ENCODE results near the gene MRGPRF. TPM values are rescaled to one million over a fixed set of nuclear protein-coding genes. Genes with fewer than 3 reads are reported as not detected.

MRGPRF gene
- total and polyA plus RNA-seq, 2 of the 8 experiments (the other 6 are each of a cell fraction or from before 2014, with no cell fraction given) = 7.5 to 11.0 TPM

- Histone ChIP-seq H2BK15ac (ENCODE audit: low read length) (no peak overlapping the region), H3K23ac (ENCODE audit: insufficient read length) (no peak overlapping the region), H3K36me3 (ENCODE audit: control insufficient read depth in 2 of 4, insufficient read depth in 4 of 4, low read length in 3 of 4) (no peaks in the 10 kb centered on the region), H3K18ac (ENCODE audit: extremely low read depth, low read length) (no peak overlapping the region), H3K27ac (ENCODE audit: low read depth, low read length) (no peak overlapping the region), H2BK12ac (ENCODE audit: low read depth, low read length) (0 out of 2 replicates have a peak overlapping the region, but pooled peaks have one; percentile 42), H3K14ac (ENCODE audit: insufficient read length) (no peak overlapping the region), H3K9me3 (ENCODE audit: insufficient read depth in 2 of 2, low read depth in 1 of 2, low read length in 1 of 2) (no peaks in the 10 kb centered on the region), H2BK20ac (ENCODE audit: low read length) (no peak overlapping the region), H3K9ac (replicated peaks in 1 of 4; ENCODE audit: extremely low read depth in 1 of 4, low read depth in 3 of 4, low read length in 3 of 4) (no peak overlapping the region), H3K79me1 (ENCODE audit: low read depth, low read length) (no peaks in the 10 kb centered on the region), H2AK5ac (ENCODE audit: low read depth, low read length) (no peak overlapping the region), H4K5ac (ENCODE audit: insufficient read length, low read depth, low read length) (no peak overlapping the region), H3K4me3 (ENCODE audit: extremely low read depth in 1 of 4, insufficient read depth in 2 of 4, low read depth in 3 of 4, low read length in 4 of 4) (no peak overlapping the region), H3K4me1 (replicated peaks in 1 of 4; ENCODE audit: control insufficient read depth in 3 of 4, insufficient read depth in 4 of 4, low read length in 3 of 4) (peaks cover 0 to 15% (median 6%) of the 10 kb centered on the region in 4 experiments; a peak in 5 of 7 replicates), H3K23me2 (ENCODE audit: low read depth, low read length) (no peaks in the 10 kb centered on the region), H3K4ac (replicated peaks; ENCODE audit: insufficient read length, low read depth, low read length) (no peak overlapping the region), H3K56ac (replicated peaks; ENCODE audit: insufficient read length, low read depth, low read length) (no peak overlapping the region), H2BK120ac (replicated peaks; ENCODE audit: low read depth, low read length) (no peak overlapping the region), H3K27me3 (replicated peaks in 1 of 4; ENCODE audit: control insufficient read depth in 3 of 4, extremely low read depth in 1 of 4, insufficient read depth in 3 of 4, low read length in 3 of 4) (no peaks in the 10 kb centered on the region), H4K91ac (replicated peaks; ENCODE audit: insufficient read length, low read length) (no peak overlapping the region), H2AFZ (ENCODE audit: low read length) (0 out of 2 replicates have a peak overlapping the region, but pooled peaks have one; percentile 16), H3K4me2 (ENCODE audit: insufficient read depth in 1 of 2, low read depth in 2 of 2, low read length in 2 of 2) (no peak overlapping the region), H3K79me2 (ENCODE audit: control insufficient read depth in 1 of 2, insufficient read depth in 2 of 2, low read length in 2 of 2) (no peaks in the 10 kb centered on the region), H4K20me1 (replicated peaks in 1 of 2; ENCODE audit: control insufficient read depth in 1 of 2, insufficient read depth in 2 of 2, low read length in 2 of 2) (no peaks in the 10 kb centered on the region), H2BK5ac (ENCODE audit: low read depth, low read length) (0 out of 2 replicates have a peak overlapping the region, but pooled peaks have one; percentile 21), H4K8ac (ENCODE audit: extremely low read depth, insufficient read depth, low read length) (peak overlapping the region; percentile 31; the same call in 1 of the 2 replicates)
- CTCF ChIA-PET (ENCODE audit: partially characterized antibody) = interaction anchor here (0.6 to 2.6 kb wide), 14 partner anchors 9 to 757 kb away, joined by 3 to 9 read pairs (median 4); no protein-coding TSS in a partner anchor
- DNase-seq (ENCODE audit: low read depth in 1 of 2, low spot score in 2 of 2) = no peak
- POLR2A ChIA-PET (ENCODE audit: partially characterized antibody) = interaction anchor here (1.0 kb wide), 1 partner anchor 18 kb away, joined by 3 read pairs; no protein-coding TSS in a partner anchor
- 79% methylated on average over 30 of the region's 30 CpGs; no CpG with 5 or more reads in 1 of the 2 experiments for WGBS, 2 experiments (ENCODE audit: extremely low coverage in 1 of 2, insufficient coverage in 1 of 2, insufficient read length in 1 of 2, insufficient replicate concordance in 2 of 2, low coverage in 1 of 2, low lambda C conversion rate in 2 of 2, missing lambda C conversion rate in 1 of 2)
- no peak for FAIRE-seq
- TF ChIP-seq FOSL1 (IDR thresholded peaks at IDR 0.05; ENCODE audit: insufficient read depth, low read depth, low read length) (no peak), MAFK (IDR thresholded peaks at IDR 0.05; ENCODE audit: low read depth, low read length) (no peak), POLR2A (IDR thresholded peaks at IDR 0.05; ENCODE audit: control extremely low read depth in 1 of 2, low read depth in 2 of 2, low read length in 2 of 2) (no peak), USF2 (IDR thresholded peaks at IDR 0.05; ENCODE audit: low read length) (no peak), SIN3A (conservative IDR thresholded peaks at IDR 0.05 in 1 of 2, IDR thresholded peaks at IDR 0.05 in 1 of 2; ENCODE audit: low read depth in 1 of 2, low read length in 2 of 2) (no peak), CHD2 (IDR thresholded peaks at IDR 0.05; ENCODE audit: low read length) (no peak), ASH2L (IDR thresholded peaks at IDR 0.05; ENCODE audit: low read length) (no peak), SIRT6 (IDR thresholded peaks at IDR 0.05; ENCODE audit: low read length) (no peak), KDM4A (IDR thresholded peaks at IDR 0.05; ENCODE audit: low read depth, low read length, severe bottlenecking) (no peak), SUZ12 (IDR thresholded peaks at IDR 0.05; ENCODE audit: low read length) (no peak), JUND (IDR thresholded peaks at IDR 0.05; ENCODE audit: low read length) (no peak), TAF7 (optimal IDR thresholded peaks at IDR 0.05; ENCODE audit: borderline replicate concordance, low read depth, low read length) (no peak)
Measured at GRCh38 chr11:68954836-68955606, 58.0 kb downstream of the MRGPRF start.

Measured in H1 (cell line).